Mucosa of descending colon (tissue), 3 donors: Measurements from ENCODE around the gene CMTM8. TPM values are rescaled to one million over a fixed set of nuclear protein-coding genes. Genes with fewer than 3 reads are reported as not detected.

Source experiments
- ATAC-seq: fragments of 200-7000 bp; cut with Tn5 transposase; one replicate; pipeline ENCODE4 v1.9.1; 2020; ENCODE audit warnings: mild to moderate bottlenecking, moderate library complexity
- DNase-seq, 3 donors: peaks; one replicate each; pipeline ENCODE4 v3.0.0-alpha.2; 2020
- H3K36me3 ChIP-seq: fragments of 200-600 bp; one replicate; pipeline ENCODE4 v1.8.0; 2021; ENCODE audit warnings: low read depth, mild to moderate bottlenecking
- H3K4me1 ChIP-seq: fragments of 200-600 bp; one replicate; pipeline ENCODE4 v1.8.0; 2021; ENCODE audit warnings: low read depth, mild to moderate bottlenecking
- H3K4me3 ChIP-seq: fragments of 200-600 bp; one replicate; pipeline ENCODE4 v1.8.0; 2021; ENCODE audit warnings: mild to moderate bottlenecking
- H3K9me3 ChIP-seq: fragments of 200-600 bp; one replicate; pipeline ENCODE4 v1.8.0; 2021; ENCODE audit warnings: mild to moderate bottlenecking
- intact Hi-C, 2 donors: fragments of 100-400 bp; cut with DNase I in 1 of 2; cut with micrococcal nuclease in 1 of 2; formaldehyde crosslinking; loops; one replicate each; pipeline versions ENCODE4 v1.11.0 to v1.11.1; 2022; cut with DNase I, micrococcal nuclease
- total RNA-seq, 3 donors: library from RNA; stranded (reverse); fragmentation: NEBNext Ultra II Directional in 2 of 3; extraction: Animal tissue kit (Norgen Biotek cat#: 25700) in 2 of 3; gene quantifications; one replicate each; pipeline versions ENCODE4 v1.2.1 to v1.2.4, GENCODE V29; 2021 to 2023
- TF ChIP-seq, protein P1 (sequence below): fragments of 200-600 bp; IDR thresholded peaks from one replicate; pipeline ENCODE4 v1.8.0; 2022; ENCODE audit warnings: antibody characterized with exemption, mild to moderate bottlenecking
- donor health status: DM: no; HTN: no; CAD: no; lungs with moderate emphysema.
- donor health status: DM: no; HTN: no; CAD: no.
- donor health status: DM: no; HTN: yes; CAD: no.

Gene CMTM8
- total RNA-seq, 3 donors from 2014 or later: 3.5 to 10.5 (median 8.4) TPM

DNA sequence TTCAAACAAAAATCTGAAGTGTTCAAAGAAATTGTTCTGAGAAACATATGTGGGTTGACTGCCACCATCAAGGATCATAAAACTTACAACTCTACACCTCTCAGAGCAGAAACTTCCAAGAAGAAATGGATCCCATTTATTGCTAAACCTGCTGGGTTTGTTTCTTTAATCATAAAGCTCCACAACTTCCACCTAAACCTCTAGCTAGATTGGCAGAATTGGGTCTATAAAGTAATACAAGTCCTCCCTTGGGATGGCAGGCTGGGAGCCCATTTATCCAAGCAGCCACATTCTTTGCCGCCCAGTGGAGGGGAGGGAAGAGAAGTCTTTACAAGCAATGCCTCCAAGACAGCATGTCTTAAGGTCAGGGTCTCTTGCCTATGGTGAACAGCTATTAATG, 40.5 kb upstream of the CMTM8 start:
- H3K9me3 ChIP-seq: no peaks in the 10 kb centered on the region
- DNase-seq (no peak), ATAC-seq (no peak)
- H3K4me1 ChIP-seq: no peaks in the 10 kb centered on the region
- H3K36me3 ChIP-seq: no peaks in the 10 kb centered on the region
- intact Hi-C loops: no loop called here
- TF ChIP-seq, protein P1, sequence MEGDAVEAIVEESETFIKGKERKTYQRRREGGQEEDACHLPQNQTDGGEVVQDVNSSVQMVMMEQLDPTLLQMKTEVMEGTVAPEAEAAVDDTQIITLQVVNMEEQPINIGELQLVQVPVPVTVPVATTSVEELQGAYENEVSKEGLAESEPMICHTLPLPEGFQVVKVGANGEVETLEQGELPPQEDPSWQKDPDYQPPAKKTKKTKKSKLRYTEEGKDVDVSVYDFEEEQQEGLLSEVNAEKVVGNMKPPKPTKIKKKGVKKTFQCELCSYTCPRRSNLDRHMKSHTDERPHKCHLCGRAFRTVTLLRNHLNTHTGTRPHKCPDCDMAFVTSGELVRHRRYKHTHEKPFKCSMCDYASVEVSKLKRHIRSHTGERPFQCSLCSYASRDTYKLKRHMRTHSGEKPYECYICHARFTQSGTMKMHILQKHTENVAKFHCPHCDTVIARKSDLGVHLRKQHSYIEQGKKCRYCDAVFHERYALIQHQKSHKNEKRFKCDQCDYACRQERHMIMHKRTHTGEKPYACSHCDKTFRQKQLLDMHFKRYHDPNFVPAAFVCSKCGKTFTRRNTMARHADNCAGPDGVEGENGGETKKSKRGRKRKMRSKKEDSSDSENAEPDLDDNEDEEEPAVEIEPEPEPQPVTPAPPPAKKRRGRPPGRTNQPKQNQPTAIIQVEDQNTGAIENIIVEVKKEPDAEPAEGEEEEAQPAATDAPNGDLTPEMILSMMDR: no peak
- H3K4me3 ChIP-seq: no peak overlapping the region

DNA sequence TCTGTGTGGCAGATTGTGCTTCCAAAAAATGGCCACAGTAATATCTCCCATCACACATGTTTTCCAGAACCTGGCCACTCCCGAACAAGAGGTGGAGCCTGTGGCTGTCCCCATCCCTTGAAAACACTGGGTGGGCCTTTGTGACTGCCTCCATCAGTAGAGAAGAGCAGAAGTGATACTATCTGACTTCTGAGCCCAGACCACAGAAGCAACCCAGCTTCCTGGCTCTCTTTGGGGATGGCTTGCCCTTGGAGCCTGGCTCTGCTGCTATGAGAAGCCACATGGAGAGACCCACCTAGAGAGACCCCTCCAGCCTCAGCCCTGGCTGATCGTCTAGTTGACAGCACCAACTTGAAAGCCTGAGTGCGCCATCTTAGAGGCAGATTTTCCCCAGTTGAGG, 39.8 kb upstream of the CMTM8 start:
- Histone ChIP-seq H3K36me3 (no peaks in the 10 kb centered on the region), H3K4me1 (no peaks in the 10 kb centered on the region), H3K4me3 (no peak overlapping the region), H3K9me3 (no peaks in the 10 kb centered on the region)
- intact Hi-C loops: no loop called here
- TF ChIP-seq, protein P1: no peak
- ATAC-seq (no peak), DNase-seq (no peak)

DNA sequence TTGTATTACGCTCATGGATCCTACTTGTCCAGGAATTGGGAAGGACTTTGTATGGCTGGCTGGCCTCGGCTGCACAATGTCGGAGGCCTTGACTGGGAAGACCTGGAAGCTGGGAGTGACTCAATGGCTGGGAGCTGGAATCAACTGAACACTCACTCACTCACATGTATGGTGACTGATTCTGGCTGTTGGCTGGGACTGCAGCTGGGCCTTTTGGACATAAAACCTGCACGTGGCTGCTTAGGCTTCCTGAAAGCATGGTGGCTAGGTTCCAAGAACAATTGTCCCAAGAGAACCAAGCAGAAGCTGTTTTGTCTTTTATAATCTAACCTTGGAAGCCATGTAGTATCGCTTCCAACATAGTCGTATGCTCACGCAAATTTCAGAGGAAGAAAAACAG, 38.0 kb upstream of the CMTM8 start:
- intact Hi-C loops: no loop called here
- Histone ChIP-seq H3K9me3 (no peaks in the 10 kb centered on the region), H3K4me3 (no peak overlapping the region), H3K4me1 (no peaks in the 10 kb centered on the region), H3K36me3 (no peaks in the 10 kb centered on the region)
- ATAC-seq (no peak), DNase-seq (no peak)
- TF ChIP-seq, protein P1: no peak

DNA sequence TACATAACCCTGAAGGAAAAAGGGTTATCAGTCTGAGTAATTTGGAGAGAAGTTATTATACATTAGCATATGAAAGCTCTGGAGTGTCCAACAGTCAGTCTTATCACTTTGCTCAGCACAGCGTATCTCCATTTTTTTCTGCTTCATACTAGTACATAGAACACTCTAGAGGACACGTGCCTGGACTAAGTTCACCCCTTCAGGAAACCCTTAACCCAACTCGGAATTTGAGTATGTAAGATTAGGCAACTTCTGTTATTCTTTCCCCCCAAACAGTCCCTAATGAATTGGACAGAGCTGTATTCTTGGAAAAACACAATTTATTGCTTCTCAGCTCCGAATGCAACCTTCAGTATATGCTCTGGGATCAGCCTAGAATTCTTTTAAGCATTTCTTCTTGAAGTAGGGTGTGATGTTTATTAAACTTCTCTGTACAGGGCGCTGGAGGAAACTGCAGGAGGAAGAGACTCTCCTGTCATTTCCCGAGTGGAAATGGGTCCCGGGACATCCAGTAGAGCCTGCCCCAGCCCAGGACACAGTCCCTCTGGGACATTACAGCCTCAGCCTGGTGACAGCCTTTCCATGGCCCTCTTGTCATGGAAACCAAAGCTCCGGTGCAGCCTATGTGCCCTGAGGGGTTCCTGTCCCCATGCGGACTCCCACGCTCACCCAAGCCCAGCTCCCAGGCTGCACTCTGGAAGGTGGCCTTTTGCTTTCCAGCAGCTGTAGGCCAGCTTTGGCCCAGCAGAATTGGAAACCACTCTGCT, 37.3 kb upstream of the CMTM8 start:
- ATAC-seq: no peak
- intact Hi-C loops: no loop called here
- TF ChIP-seq, protein P1: no peak
- Histone ChIP-seq H3K4me3 (no peak overlapping the region), H3K9me3 (no peaks in the 10 kb centered on the region), H3K4me1 (no peaks in the 10 kb centered on the region), H3K36me3 (no peaks in the 10 kb centered on the region)
- DNase-seq: no peak

DNA sequence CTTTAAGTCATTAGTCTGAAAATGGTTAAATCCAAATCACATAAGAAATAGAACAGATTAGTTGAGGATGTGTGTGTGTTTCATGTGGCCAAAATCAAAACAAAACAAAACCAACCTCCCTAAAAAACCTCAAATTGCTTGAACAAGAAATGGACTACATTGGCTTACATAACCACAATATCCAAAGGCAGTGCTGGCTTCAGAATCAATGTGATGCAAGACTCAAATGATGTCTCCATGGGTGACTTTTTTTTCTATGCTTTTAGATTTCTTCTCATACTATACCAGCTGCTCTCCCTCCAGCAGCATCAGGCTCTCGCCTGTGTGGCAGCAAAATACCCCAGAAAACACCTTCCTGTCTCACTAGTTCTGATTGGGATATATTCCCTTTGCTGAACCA, 36.0 kb upstream of the CMTM8 start:
- Histone ChIP-seq H3K36me3 (no peaks in the 10 kb centered on the region), H3K9me3 (no peaks in the 10 kb centered on the region), H3K4me3 (no peak overlapping the region), H3K4me1 (no peaks in the 10 kb centered on the region)
- intact Hi-C loops: no loop called here
- no peak for DNase-seq
- ATAC-seq: no peak
- TF ChIP-seq, protein P1: no peak
